HFFc6 (cell line): ENCODE measurements around the gene PITPNC1. TPM values are rescaled to one million over a fixed set of nuclear protein-coding genes. Genes with fewer than 3 reads are reported as not detected.

Source experiments
- DNase-seq: peaks from one replicate; pipeline ENCODE4 v3.0.0-alpha.2; 2018
- H3K27ac Mint-ChIP-seq: 2 replicates; pipeline ENCODE4 v1.8.0; 2020; ENCODE audit warnings: mild to moderate bottlenecking, mixed read lengths
- H3K27me3 Mint-ChIP-seq: 2 replicates; pipeline ENCODE4 v1.8.0; 2021; ENCODE audit warnings: mild to moderate bottlenecking, moderate library complexity, mixed read lengths; ENCODE audit not compliant: insufficient read depth
- H3K36me3 Mint-ChIP-seq: 2 replicates; pipeline ENCODE4 v1.8.0; 2021; ENCODE audit warnings: low read depth, mixed read lengths
- H3K4me1 Mint-ChIP-seq: 2 replicates; pipeline ENCODE4 v1.8.0; 2020; ENCODE audit warnings: low read depth, mixed read lengths
- H3K4me3 Mint-ChIP-seq: 2 replicates; pipeline ENCODE4 v1.8.0; 2020; ENCODE audit warnings: mild to moderate bottlenecking, moderate library complexity, mixed read lengths
- H3K9me3 Mint-ChIP-seq: 2 replicates; pipeline ENCODE4 v1.8.0; 2020; ENCODE audit warnings: mild to moderate bottlenecking, mixed read lengths
- total RNA-seq, 6 experiments: library from RNA; stranded (reverse); fragmentation: NEBNext Ultra II Directional; extraction: Animal tissue kit (Norgen Biotek cat#: 25700); gene quantifications; 2 replicates in 1 of 6; 3 replicates in 5 of 6; pipeline ENCODE4 v1.2.3, GENCODE V29; 2021
- TF ChIP-seq, protein P1 (sequence below): fragments of 200-600 bp; sonication (generic); IDR thresholded peaks from 2 replicates; pipeline ENCODE4 v1.5.0; 2021; ENCODE audit warnings: antibody characterized with exemption, mild to moderate bottlenecking

PITPNC1 gene
- total RNA-seq, 6 experiments from 2014 or later: 6.9 to 11.1 (median 7.7) TPM

DNA sequence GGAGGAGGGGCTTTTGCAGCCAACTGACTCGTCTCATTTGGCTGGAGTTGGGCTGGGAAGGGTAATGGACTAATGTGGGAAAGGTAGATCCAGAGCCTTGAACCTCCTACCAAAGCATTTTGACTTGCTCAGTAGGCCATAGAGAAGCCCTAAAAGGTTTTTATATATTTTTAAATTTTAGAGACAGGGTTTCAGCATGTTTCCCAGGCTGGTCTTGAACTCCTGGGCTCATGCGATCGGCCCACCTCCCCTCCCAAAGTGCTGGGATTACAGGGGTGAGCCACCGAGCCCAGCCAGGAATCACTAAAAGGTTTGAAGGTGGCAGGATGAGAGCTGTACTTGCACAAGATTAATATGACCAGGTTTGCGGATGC, 2.0 kb upstream of the PITPNC1 start:
- no peak overlapping the region for H3K27ac Mint-ChIP-seq
- no peak for DNase-seq
- H3K27me3 Mint-ChIP-seq: no peaks in the 10 kb centered on the region; the same call in 1 of the 2 replicates
- H3K9me3 Mint-ChIP-seq: no peaks in the 10 kb centered on the region
- TF ChIP-seq, protein P1, sequence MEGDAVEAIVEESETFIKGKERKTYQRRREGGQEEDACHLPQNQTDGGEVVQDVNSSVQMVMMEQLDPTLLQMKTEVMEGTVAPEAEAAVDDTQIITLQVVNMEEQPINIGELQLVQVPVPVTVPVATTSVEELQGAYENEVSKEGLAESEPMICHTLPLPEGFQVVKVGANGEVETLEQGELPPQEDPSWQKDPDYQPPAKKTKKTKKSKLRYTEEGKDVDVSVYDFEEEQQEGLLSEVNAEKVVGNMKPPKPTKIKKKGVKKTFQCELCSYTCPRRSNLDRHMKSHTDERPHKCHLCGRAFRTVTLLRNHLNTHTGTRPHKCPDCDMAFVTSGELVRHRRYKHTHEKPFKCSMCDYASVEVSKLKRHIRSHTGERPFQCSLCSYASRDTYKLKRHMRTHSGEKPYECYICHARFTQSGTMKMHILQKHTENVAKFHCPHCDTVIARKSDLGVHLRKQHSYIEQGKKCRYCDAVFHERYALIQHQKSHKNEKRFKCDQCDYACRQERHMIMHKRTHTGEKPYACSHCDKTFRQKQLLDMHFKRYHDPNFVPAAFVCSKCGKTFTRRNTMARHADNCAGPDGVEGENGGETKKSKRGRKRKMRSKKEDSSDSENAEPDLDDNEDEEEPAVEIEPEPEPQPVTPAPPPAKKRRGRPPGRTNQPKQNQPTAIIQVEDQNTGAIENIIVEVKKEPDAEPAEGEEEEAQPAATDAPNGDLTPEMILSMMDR: no peak
- peaks cover 42% of the 10 kb centered on the region for H3K4me1 Mint-ChIP-seq
- H3K36me3 Mint-ChIP-seq: no peaks in the 10 kb centered on the region
- no peak overlapping the region; the same call in 1 of the 2 replicates for H3K4me3 Mint-ChIP-seq

DNA sequence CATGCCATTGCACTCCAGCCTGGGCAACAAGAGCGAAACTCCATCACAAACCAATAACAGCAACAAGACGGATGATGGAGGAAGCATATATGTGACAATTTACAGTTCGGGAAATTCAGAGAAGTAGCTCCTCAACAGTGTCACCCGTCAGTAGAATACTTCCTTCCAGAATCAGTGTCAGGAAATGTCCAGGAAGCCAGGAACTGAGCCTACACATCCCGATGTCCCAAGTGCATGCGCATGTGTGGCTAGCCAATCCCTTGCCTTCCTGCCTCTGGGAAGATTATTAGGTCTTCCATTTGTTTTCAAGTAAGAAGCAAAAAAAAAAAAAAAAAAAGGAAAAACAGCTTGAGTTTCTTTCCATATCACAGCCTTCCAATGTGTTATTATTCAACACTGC, 1.4 kb upstream of the PITPNC1 start:
- H3K27me3 Mint-ChIP-seq: no peaks in the 10 kb centered on the region; the same call in 1 of the 2 replicates
- H3K4me1 Mint-ChIP-seq: peaks cover 41% of the 10 kb centered on the region
- no peaks in the 10 kb centered on the region for H3K9me3 Mint-ChIP-seq
- peak overlapping the region; percentile 33; the same call in 1 of the 2 replicates for H3K27ac Mint-ChIP-seq
- TF ChIP-seq, protein P1: no peak
- no peaks in the 10 kb centered on the region for H3K36me3 Mint-ChIP-seq
- DNase-seq: no peak
- H3K4me3 Mint-ChIP-seq: peak overlapping the region; percentile 93

DNA sequence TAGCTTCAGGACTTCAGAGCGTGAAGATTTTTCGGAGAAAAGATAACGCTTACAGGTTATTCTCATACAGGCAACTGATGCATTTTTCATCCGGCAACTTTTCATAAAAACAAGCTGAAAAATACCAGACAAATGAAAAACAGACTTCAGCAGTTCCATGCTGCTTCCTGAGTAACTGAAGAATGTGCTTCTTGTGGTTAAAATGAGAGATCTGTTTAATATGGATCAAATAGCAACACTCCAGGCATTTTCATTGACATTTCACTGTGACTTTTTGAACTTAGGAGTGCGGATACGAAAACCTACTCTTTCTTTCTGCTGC, 705 bp upstream of the PITPNC1 start:
- H3K27ac Mint-ChIP-seq: peak overlapping the region; percentile 82
- peaks cover 41% of the 10 kb centered on the region for H3K4me1 Mint-ChIP-seq
- H3K36me3 Mint-ChIP-seq: no peaks in the 10 kb centered on the region
- no peaks in the 10 kb centered on the region; the same call in 1 of the 2 replicates for H3K27me3 Mint-ChIP-seq
- TF ChIP-seq, protein P1: no peak
- H3K9me3 Mint-ChIP-seq: no peaks in the 10 kb centered on the region
- DNase-seq: peak; percentile 44
- peak overlapping the region; percentile 93 for H3K4me3 Mint-ChIP-seq

DNA sequence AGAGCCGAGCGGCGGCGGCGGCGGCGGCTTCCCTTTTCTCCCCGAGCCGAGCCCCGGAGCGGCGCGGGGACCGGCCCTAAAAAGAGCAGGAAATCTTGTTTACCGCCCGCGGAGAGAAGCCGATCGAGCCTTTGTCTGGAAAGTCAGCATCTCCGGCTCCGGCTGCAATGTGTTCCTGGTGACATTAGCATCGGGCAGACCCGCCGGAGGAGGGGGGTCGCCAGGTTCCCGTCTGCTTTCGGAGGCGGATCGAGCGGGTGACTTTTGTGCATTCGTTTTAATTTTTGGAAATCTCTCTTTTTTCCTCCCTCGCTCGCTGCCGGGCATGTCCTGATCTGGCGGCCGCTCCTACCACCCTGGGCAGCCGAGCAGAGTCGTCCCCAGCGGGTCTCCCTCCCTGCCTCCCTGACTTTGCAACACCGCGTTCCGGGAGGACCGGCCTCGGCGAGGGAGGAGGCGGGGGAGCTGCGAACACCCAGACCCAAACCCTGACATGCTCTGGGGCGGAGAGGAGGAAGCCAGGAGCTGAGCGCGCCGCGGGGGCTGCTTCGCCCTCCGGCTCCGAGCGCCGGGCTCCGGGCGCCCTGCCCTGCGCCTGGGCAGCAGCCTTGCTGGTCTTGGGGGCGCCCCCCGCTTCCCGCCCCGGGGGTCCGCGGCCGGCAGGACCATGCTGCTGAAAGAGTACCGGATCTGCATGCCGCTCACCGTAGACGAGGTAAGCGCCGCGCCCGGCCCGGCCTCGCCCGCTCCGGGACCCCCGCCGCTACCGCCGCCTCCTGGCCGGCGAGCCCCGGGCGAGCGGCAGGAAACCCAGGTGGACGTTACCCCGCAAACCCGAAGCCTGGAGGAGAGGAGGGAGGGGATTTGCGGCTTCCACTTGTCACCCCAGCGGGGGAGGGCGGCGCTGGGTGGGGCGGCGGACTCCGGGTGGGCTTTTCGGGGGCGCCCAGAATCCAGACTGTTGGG, 690 bp downstream of the PITPNC1 start:
- no peaks in the 10 kb centered on the region for H3K36me3 Mint-ChIP-seq
- H3K27ac Mint-ChIP-seq: peak overlapping the region; percentile 68
- peaks cover 38% of the 10 kb centered on the region for H3K4me1 Mint-ChIP-seq
- no peaks in the 10 kb centered on the region for H3K9me3 Mint-ChIP-seq
- TF ChIP-seq, protein P1: peak; percentile 35; the same call in 1 of the 2 replicates
- no peak for DNase-seq
- no peaks in the 10 kb centered on the region; the same call in 1 of the 2 replicates for H3K27me3 Mint-ChIP-seq
- H3K4me3 Mint-ChIP-seq: peak overlapping the region; percentile 86

DNA sequence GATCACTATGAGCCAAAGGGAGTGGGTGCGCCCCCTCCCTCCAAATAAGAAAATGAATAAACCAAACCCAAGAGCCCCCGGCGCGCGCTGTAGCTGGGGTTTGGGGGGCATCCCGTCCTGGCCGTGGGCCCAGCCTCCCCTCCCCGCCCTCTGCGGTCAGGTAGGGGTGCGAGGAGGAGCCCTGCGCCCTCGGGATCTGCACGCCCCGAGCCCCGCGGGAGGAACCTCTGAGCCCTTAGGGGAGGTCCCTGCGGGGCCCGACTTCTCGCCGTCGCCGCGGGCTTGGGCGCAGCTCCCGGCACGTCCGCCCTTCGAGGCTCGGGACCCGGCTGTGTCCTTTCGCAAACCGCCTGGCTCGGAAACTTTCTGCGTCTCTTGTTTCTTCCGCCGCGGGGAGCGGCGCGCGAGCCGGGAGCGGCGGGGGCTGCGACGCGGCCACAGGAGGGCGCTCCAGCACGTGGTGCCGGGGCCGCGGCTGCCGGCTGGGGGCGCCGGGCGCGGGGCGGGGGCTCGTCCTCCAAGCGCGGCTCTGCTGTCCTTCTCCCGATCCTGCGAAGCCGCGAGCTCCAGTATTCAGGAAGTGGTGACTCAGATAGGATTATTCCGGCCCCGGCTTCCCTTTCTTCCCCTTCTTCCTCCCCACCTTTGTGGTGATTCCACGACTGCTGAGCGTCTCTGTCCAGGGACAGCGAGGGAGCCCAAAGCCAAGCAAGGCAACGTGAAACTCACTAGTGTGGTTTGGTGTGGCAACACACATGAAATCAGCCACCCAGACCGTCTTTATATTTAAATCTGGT, 1.6 kb downstream of the PITPNC1 start:
- H3K4me1 Mint-ChIP-seq: peaks cover 35% of the 10 kb centered on the region
- no peaks in the 10 kb centered on the region for H3K9me3 Mint-ChIP-seq
- no peaks in the 10 kb centered on the region for H3K36me3 Mint-ChIP-seq
- TF ChIP-seq, protein P1: peak; percentile 74
- H3K4me3 Mint-ChIP-seq: peak overlapping the region; percentile 85
- H3K27ac Mint-ChIP-seq: peak overlapping the region; percentile 73
- H3K27me3 Mint-ChIP-seq: no peaks in the 10 kb centered on the region; the same call in 1 of the 2 replicates
- peak; percentile 64 for DNase-seq
